Measurements from ENCODE around the gene EIF5B.

EIF5B gene

GRCh38 chr2:99406137-99406536 lies 68.9 kb downstream of the EIF5B start:
- CTCF ChIA-PET, result no interaction called here
- no peak for DNase-seq (ENCODE audit: extremely low spot score)
- POLR2A ChIA-PET, result interaction anchor here (0.9 kb wide), 1 partner anchor 69 kb away, joined by 4 read pairs; the partner anchor contains the start of genes EIF5B and TXNDC9
- TF ChIP-seq NFRKB (IDR thresholded peaks at IDR 0.05) (no peak), ZNF384 (IDR thresholded peaks at IDR 0.05) (no peak), HDGF (IDR thresholded peaks at IDR 0.05; ENCODE audit: borderline replicate concordance) (no peak), CTBP1 (IDR thresholded peaks at IDR 0.05; ENCODE audit: borderline replicate concordance) (no peak), BHLHE40 (IDR thresholded peaks at IDR 0.05; ENCODE audit: borderline replicate concordance) (no peak), SP1 (IDR thresholded peaks at IDR 0.05) (no peak), SUZ12 (IDR thresholded peaks at IDR 0.05) (no peak), FOXM1 (IDR thresholded peaks at IDR 0.05; ENCODE audit: borderline replicate concordance) (no peak), ELF4 (IDR thresholded peaks at IDR 0.05) (no peak), L3MBTL2 (conservative IDR thresholded peaks at IDR 0.05) (no peak)
- TF ChIP-seq, protein P1, sequence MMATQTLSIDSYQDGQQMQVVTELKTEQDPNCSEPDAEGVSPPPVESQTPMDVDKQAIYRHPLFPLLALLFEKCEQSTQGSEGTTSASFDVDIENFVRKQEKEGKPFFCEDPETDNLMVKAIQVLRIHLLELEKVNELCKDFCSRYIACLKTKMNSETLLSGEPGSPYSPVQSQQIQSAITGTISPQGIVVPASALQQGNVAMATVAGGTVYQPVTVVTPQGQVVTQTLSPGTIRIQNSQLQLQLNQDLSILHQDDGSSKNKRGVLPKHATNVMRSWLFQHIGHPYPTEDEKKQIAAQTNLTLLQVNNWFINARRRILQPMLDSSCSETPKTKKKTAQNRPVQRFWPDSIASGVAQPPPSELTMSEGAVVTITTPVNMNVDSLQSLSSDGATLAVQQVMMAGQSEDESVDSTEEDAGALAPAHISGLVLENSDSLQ (IDR thresholded peaks at IDR 0.05), result no peak

- TF ChIP-seq ELF4 (IDR thresholded peaks at IDR 0.05), result no peak
- TF ChIP-seq FOXK2 (IDR thresholded peaks at IDR 0.05), result no peak
- TF ChIP-seq NFRKB (IDR thresholded peaks at IDR 0.05), result no peak
- no peak for TF ChIP-seq FOXA1 (IDR thresholded peaks at IDR 0.05)
- TF ChIP-seq SUZ12 (IDR thresholded peaks at IDR 0.05), result no peak
- no peak for TF ChIP-seq HDGF (IDR thresholded peaks at IDR 0.05; ENCODE audit: borderline replicate concordance)
- TF ChIP-seq ZNF384 (IDR thresholded peaks at IDR 0.05), result no peak
- TF ChIP-seq LEF1 (IDR thresholded peaks at IDR 0.05; ENCODE audit: borderline replicate concordance), result no peak
- no peak for TF ChIP-seq CTBP1 (IDR thresholded peaks at IDR 0.05; ENCODE audit: borderline replicate concordance)
- TF ChIP-seq, protein P1 (IDR thresholded peaks at IDR 0.05), result no peak
- TF ChIP-seq TARDBP (IDR thresholded peaks at IDR 0.05), result no peak
- no peak for TF ChIP-seq SP1 (IDR thresholded peaks at IDR 0.05)
- TF ChIP-seq L3MBTL2 (conservative IDR thresholded peaks at IDR 0.05), result no peak
- TF ChIP-seq FOXM1 (IDR thresholded peaks at IDR 0.05; ENCODE audit: borderline replicate concordance), result no peak
- TF ChIP-seq ARNT (IDR thresholded peaks at IDR 0.05), result no peak
- TF ChIP-seq BHLHE40 (IDR thresholded peaks at IDR 0.05; ENCODE audit: borderline replicate concordance), result no peak
- no peak for DNase-seq (ENCODE audit: extremely low spot score)
- ChIA-PET CTCF (no interaction called here), POLR2A (no interaction called here)
Measured at GRCh38 chr2:99410276-99410675, 73.1 kb downstream of the EIF5B start.

GRCh38 chr2:99414566-99414965 lies 77.4 kb downstream of the EIF5B start:
- no peak for TF ChIP-seq CTBP1 (IDR thresholded peaks at IDR 0.05; ENCODE audit: borderline replicate concordance)
- no peak for TF ChIP-seq ZNF384 (IDR thresholded peaks at IDR 0.05)
- no peak for TF ChIP-seq SP1 (IDR thresholded peaks at IDR 0.05)
- no peak for TF ChIP-seq LEF1 (IDR thresholded peaks at IDR 0.05; ENCODE audit: borderline replicate concordance)
- no peak for TF ChIP-seq NFRKB (IDR thresholded peaks at IDR 0.05)
- no peak for TF ChIP-seq FOXK2 (IDR thresholded peaks at IDR 0.05)
- no peak for TF ChIP-seq FOXM1 (IDR thresholded peaks at IDR 0.05; ENCODE audit: borderline replicate concordance)
- TF ChIP-seq ARNT (IDR thresholded peaks at IDR 0.05), result no peak
- no peak for TF ChIP-seq BHLHE40 (IDR thresholded peaks at IDR 0.05; ENCODE audit: borderline replicate concordance)
- TF ChIP-seq, protein P1 (IDR thresholded peaks at IDR 0.05), result no peak
- TF ChIP-seq ELF4 (IDR thresholded peaks at IDR 0.05), result no peak
- no peak for TF ChIP-seq L3MBTL2 (conservative IDR thresholded peaks at IDR 0.05)
- ChIA-PET POLR2A (no interaction called here), CTCF (no interaction called here)
- no peak for DNase-seq (ENCODE audit: extremely low spot score)

DNA sequence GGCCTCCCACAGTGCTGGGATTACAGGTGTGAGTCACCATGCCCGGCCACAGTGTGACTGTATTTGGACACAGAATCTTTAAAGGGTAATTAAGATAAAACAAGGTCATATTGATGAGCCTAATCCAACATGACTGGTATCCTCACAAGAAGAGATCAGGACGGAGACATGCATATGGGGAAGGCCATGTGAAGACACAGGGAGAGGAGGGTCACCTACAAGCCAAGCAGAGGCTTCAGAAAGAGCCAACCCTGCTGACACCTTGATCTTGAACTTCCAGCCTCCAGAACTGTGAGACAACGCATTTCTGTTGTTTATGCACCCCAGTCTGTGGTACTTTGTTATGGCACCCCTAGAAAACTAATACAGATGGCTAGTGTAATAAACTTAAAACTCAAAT lies 80.2 kb downstream of the EIF5B start:
- TF ChIP-seq SP1 (IDR thresholded peaks at IDR 0.05), result no peak
- TF ChIP-seq HDGF (IDR thresholded peaks at IDR 0.05; ENCODE audit: borderline replicate concordance), result no peak
- TF ChIP-seq ARNT (IDR thresholded peaks at IDR 0.05), result no peak
- TF ChIP-seq CTBP1 (IDR thresholded peaks at IDR 0.05; ENCODE audit: borderline replicate concordance), result no peak
- TF ChIP-seq FOXM1 (IDR thresholded peaks at IDR 0.05; ENCODE audit: borderline replicate concordance), result no peak
- no peak for TF ChIP-seq FOXK2 (IDR thresholded peaks at IDR 0.05)
- ChIA-PET POLR2A (no interaction called here), CTCF (no interaction called here)
- DNase-seq (ENCODE audit: extremely low spot score), result no peak

- DNase-seq (ENCODE audit: extremely low spot score), result no peak
- CTCF ChIA-PET, result no interaction called here
- POLR2A ChIA-PET, result no interaction called here
- no peak for TF ChIP-seq FOXK2 (IDR thresholded peaks at IDR 0.05)
- TF ChIP-seq, protein P1 (IDR thresholded peaks at IDR 0.05), result no peak
- TF ChIP-seq ELF4 (IDR thresholded peaks at IDR 0.05), result no peak
- TF ChIP-seq FOXM1 (IDR thresholded peaks at IDR 0.05; ENCODE audit: borderline replicate concordance), result no peak
- TF ChIP-seq ARNT (IDR thresholded peaks at IDR 0.05), result no peak
- no peak for TF ChIP-seq TARDBP (IDR thresholded peaks at IDR 0.05)
- TF ChIP-seq SUZ12 (IDR thresholded peaks at IDR 0.05), result no peak
- no peak for TF ChIP-seq HDGF (IDR thresholded peaks at IDR 0.05; ENCODE audit: borderline replicate concordance)
- TF ChIP-seq LEF1 (IDR thresholded peaks at IDR 0.05; ENCODE audit: borderline replicate concordance), result no peak
- no peak for TF ChIP-seq NFRKB (IDR thresholded peaks at IDR 0.05)
- no peak for TF ChIP-seq ZNF384 (IDR thresholded peaks at IDR 0.05)
- TF ChIP-seq SP1 (IDR thresholded peaks at IDR 0.05), result no peak
- TF ChIP-seq L3MBTL2 (conservative IDR thresholded peaks at IDR 0.05), result no peak
- TF ChIP-seq BHLHE40 (IDR thresholded peaks at IDR 0.05; ENCODE audit: borderline replicate concordance), result no peak
- TF ChIP-seq FOXA1 (IDR thresholded peaks at IDR 0.05), result no peak
- TF ChIP-seq CTBP1 (IDR thresholded peaks at IDR 0.05; ENCODE audit: borderline replicate concordance), result no peak
Measured at GRCh38 chr2:99420031-99420430, 82.8 kb downstream of the EIF5B start.
